Suppressor macrophage treated with lipopolysaccharide for 4 hours (primary cell): Measurements from ENCODE around the gene RUFY1.
A peak's percentile ranks its signal among the peaks of the same experiment; 100 is the strongest.
"Not testable (repeated sequence)": the region's sequence is repeated elsewhere in the genome, so short reads cannot be mapped to it uniquely, and the experiment has no call there.

Experiments used
- DNase-seq: peaks from one replicate; pipeline ENCODE4 v3.0.0-alpha.2; 2020

Gene RUFY1

DNA sequence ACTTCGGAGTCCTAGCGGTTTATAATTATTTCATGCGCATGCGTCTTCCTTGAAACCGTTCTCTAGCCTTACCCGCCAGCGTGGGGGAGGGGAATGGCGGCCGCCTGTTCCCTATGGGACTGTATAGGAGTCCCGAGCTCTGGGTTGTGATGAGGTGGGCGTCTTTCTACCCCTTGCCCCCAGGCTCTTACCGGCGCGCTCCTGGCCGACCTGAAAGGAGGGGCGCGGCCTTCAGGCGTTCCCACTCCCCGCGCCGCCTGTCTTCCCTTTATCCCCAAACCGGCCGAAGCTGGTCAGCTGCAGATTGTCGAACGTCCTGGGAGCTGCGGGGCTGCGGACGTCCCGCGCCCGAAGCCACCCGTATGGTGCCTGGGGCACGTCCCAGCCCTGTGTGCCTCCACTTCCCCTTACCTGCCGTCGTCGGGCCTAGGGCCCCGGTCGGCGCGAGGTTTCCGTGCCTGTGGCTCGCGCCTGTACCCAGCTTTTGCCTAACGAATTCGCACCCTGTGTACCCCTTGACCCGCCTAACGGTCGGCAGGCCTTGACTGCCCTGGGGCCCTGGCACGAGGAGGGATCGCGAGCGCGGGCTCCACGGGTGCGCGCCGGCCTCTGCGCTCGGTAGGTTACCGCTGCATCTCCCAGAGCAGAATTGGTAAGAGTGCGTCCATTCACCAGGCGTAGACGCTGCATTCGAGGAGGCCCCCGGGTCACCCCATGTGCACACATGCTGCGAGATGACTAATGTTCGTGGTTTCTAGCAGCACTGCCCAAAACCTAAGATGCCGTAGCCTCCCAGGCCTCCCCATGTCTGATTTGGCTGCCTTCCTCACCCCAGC lies 73.8 kb downstream of the RUFY1 start:
- DNase-seq, result peak; percentile 60

DNA sequence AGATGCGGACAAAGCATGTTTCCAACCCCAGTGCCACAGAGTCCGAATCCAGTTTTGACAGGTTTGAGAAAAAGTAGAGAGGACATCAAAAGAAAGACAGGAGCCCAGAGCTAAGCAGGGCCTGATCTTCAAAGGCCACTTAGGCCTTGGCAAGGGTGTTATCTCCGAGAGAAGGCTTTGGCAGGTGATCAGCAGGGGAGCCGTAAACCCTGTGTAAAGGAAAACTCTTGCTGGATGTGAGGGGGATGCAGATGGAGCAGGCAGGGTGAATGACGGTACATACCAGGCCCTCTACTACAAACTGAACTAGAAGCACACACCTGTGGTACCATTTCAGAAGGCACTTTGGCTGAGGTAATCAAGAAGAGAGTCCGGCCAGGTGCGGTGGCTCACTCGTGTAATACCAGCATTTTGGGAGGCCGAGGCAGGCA lies 74.5 kb downstream of the RUFY1 start:
- DNase-seq, result no peak

DNA sequence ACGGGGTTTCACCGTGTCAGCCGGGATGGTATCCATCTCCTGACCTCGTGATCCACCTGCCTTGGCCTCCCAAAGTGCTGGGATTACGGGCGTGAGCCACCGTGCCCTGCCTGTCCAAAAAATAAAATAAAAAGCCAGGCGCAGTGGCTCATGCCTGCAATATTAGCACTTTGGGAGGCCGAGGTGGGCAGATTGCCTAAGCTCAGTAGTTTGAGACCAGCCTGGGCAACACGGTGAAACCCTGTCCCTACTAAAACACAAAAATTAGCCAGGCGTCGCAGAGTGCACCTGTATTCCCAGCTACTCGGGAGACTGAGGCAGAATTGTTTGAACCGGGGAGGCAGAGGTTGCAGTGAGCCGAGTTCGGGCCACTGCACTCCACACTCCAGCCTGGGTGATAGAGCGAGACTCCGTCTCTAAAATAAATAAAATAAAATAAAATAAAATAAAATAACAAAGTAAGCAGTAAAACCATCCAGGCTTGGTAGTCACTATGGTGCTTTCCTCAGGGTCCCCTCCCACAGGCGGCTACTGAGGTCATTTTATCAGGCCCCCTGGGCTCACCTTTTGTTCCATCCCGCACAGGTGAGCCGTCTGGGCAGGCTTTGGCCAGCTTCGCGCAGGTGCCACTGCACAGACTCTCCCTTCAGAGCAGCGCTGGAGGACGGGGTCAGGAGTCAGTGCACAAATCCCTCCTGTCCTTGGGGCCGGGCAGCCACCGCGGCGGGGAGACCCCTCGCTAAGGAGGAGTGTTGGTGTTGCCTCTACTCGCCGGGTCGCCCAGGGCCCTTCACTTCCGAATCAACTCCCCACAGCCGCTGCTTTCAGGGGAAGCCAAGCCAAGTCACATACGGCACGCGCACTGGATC lies 83.4 kb downstream of the RUFY1 start:
- not testable (repeated sequence) for DNase-seq

DNA sequence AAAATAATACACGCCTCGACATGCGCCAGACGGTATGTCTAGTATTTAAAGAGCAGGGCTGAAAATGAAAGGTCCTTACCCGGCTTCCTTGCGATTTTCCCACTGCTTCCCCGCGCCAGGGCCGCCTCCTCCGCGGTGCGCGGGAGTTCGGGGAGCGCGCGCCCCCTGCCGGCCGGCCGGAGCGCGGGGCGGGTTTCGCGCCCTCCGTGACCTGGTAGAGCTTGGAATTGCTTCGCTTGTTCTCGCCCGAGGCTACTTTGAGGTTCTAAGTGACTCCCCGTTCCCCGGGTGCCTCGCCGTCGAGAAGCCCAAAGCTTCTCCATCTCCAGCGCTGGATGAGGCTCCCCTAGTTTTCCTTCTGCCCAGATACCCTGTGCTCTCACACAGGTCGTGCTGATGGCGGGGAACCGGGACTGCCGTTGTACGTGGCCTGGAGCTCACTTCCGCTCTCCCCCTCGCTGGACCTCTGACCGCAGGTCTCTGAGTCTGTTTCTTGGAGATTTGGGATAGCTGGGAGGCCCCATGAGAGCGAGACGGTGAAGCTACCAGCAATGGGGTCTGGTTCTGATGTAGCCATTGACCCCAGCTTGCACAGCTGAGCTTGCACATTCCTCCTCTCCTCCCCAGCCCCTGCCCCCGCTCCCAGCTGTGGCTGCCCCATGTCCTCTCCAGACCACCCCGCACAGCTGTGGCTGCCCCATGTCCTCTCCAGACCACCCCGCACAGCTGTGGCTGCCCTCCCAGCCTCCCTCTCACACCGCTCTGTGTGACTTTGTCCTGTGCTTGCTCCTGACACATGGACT lies 84.2 kb downstream of the RUFY1 start:
- DNase-seq, result not testable (repeated sequence)

DNA sequence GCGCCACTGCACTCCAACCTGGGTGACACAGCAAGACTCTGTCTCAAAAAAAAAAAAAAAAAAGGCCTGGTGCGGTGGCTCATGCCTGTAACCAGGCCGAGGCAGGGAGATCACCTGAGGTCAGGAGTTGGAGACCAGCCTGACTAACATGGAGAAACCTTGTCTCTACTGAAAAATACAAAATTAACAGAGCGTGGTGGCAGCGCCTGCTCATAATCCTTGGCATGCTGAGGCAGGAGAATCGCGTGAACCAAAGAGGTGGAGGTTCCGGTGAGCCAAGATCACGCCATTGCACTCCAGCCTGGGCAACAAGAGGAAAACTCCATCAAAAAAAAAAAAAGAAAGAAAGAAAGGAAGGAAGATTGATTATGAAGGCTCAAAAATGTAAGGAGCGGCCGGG lies 88.9 kb downstream of the RUFY1 start:
- DNase-seq, result not testable (repeated sequence)

DNA sequence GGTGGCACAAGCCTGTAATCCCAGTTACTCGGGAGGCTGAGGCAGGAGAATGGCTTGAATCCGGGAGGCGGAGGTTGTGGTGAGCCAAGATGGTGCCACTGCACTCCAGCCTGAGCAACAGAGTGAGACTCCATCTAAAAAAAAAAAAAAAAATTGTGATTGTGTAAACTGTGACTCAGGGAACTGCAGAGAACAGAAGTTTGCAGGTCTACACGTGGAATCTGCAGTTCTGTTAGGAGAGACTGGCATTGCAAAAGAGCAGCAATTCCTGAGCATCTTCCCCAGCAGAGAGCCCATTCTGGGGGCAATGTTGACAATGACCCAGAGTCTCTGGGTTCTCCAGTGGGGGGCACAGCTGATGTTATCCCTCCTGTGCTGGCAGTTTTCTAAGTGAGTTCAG lies 91.4 kb downstream of the RUFY1 start:
- DNase-seq, result not testable (repeated sequence)

DNA sequence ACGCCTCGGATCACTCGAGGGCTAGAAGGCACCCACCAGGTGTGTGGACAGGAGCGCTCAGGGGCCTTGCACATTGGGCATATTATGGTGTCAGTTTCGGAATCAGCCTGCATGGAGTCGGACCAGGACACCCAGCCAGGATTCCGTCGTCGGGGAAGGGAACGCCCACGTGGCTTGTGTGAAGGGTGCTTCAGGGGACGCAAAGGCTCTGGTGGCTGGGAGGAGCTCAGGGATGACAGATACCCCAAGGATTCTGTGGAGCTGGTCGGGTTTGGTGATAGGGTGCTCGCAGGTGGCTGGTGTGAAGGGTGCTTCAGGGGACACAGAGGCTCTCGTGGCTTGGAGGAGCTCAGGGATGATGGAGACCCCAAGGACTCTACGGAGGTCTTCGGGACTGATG lies 92.3 kb downstream of the RUFY1 start:
- DNase-seq, result not testable (repeated sequence)

DNA sequence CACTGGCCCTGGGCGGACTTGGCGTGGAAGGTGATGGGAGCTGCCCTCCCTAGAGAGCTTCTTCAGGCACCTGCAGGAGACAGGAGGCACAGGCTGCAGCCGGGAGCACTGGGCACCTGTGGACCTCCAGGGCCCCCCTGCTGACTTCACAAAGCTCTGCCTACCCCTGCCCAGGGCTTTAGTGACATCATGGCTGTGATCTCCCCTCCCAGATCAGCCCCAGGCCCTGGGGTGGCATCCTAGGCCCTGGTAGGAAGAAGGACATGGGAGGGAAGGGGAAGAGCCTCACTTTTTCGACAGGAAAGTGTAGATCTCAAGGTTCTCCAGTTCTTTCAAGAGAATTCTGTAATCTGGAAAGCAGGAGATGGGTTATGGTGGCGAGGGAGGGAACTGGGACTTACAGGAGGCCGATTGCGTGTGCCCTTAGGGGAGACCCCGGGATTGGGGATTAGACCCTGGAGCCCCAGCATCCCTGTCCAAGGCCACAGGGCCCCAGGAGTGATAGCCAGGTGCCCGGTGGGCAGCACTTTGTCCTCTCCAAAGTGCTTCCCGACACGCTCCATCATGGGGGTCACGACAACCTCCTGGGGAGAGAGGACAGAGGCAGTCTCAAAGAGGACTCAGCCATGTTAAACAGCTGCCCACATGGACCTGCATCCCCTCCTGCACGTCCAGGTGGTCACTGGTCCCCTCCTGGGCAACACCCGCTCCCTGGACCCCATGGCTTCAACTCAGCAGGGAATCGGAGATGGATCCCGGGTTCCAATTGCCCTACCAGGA lies 93.0 kb downstream of the RUFY1 start:
- not testable (repeated sequence) for DNase-seq

DNA sequence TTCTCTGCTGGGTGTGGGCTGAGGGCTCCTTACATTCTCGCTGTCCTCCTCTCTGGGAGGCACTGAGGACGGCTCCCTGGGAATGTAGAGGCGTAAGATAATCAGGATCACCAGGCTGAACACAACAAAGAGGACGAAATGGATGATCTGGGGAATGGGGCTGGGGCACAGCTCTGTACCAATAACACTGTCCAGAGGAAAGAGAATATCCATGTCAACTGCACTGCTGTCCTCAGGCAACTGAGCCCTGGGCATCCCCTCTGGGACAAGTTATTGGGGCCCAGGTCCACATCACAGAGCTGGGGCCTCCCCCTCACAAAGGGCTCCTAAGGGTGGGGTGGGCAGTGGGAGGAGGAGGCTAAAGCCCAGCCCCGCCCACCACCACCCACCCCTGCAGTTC lies 94.4 kb downstream of the RUFY1 start:
- DNase-seq, result not testable (repeated sequence)

DNA sequence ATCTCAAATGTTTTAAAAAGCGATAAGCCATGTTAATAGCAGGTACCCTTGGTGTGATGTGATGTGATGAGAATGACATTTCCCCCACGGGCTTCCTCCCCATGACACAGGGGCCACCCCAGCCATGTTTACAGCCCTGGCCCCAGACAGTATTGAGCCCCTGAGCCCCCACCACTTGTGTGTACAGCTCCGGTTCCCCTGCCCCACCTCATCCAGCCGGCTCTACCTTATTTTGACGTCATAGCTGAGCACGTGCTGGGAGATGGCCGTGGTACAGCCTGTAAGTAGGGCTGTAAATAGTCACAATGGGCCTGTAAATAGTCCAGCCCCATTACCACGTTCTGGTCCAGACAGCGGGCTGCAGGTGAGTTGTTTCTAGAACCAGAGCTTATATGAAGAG lies 98.1 kb downstream of the RUFY1 start:
- DNase-seq, result no peak

DNA sequence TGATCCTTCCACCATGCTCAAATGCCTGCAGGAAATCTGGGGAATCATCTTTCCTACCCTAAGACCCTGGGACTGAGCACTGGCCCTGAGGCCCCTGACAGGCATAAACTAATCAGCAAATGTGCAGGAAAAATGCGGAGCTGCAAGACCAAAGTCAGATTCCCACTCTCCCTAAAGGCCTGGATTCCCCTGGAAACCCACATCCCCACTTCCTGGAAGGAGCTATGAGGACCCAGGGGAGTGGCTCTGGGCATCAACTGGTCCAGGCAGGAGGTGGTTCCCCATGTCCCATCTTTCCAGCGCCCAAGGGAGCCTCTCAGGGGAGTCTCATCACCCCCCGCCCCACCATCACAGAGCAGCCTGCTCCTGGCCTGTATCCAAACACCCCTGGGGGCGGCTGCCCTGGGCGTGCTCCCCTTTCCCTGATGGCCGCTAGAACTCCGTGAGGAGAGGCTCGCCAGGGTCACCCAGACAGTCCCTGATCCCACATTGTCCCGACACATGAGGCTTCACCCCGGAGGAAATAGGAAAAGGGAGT lies 98.9 kb downstream of the RUFY1 start:
- DNase-seq, result not testable (repeated sequence)

DNA sequence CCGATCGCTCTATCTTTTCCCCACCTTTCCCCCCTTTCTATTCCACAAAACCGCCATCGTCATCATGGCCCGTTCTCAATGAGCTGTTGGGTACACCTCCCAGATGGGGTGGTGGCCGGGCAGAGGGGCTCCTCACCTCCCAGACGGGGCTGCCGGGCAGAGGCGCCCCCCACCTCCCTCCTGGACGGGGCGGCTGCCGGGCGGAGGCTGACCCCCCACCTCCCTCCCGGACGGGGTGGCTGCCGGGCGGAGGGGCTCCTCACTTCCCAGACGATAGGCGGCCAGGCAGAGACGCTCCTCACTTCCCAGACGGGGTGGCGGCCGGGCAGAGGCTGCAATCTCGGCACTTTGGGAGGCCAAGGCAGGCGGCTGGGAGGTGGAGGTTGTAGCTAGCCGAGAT lies 99.9 kb downstream of the RUFY1 start:
- not testable (repeated sequence) for DNase-seq

DNA sequence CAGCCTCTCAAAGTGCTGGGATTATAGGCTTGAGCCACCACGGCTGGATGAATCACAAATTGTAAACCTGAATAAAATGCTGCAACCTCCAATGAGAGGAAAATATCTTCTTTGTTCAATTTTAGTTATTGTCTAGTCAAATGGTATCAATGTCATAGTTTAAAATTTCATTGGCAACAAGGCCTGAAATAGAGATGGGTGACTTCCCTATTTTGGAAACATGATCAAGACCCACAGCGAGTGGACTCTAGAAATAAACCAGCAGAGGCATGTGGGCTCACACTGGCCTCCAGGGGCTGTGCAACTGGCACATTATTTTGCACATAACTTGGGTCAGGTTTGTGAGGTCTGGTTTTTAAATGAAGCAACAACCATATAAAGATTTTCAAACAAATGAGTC lies 102.8 kb downstream of the RUFY1 start:
- DNase-seq, result not testable (repeated sequence)

DNA sequence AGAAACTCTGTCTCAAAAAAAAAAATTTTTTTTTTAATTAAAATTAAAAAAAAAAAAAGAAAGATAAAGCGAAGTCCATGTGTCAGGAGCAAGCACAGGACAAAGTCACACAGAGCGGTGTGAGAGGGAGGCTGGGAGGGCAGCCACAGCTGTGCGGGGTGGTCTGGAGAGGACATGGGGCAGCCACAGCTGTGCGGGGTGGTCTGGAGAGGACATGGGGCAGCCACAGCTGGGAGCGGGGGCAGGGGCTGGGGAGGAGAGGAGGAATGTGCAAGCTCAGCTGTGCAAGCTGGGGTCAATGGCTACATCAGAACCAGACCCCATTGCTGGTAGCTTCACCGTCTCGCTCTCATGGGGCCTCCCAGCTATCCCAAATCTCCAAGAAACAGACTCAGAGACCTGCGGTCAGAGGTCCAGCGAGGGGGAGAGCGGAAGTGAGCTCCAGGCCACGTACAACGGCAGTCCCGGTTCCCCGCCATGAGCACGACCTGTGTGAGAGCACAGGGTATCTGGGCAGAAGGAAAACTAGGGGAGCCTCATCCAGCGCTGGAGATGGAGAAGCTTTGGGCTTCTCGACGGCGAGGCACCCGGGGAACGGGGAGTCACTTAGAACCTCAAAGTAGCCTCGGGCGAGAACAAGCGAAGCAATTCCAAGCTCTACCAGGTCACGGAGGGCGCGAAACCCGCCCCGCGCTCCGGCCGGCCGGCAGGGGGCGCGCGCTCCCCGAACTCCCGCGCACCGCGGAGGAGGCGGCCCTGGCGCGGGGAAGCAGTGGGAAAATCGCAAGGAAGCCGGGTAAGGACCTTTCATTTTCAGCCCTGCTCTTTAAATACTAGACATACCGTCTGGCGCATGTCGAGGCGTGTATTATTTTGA lies 107.2 kb downstream of the RUFY1 start:
- not testable (repeated sequence) for DNase-seq

DNA sequence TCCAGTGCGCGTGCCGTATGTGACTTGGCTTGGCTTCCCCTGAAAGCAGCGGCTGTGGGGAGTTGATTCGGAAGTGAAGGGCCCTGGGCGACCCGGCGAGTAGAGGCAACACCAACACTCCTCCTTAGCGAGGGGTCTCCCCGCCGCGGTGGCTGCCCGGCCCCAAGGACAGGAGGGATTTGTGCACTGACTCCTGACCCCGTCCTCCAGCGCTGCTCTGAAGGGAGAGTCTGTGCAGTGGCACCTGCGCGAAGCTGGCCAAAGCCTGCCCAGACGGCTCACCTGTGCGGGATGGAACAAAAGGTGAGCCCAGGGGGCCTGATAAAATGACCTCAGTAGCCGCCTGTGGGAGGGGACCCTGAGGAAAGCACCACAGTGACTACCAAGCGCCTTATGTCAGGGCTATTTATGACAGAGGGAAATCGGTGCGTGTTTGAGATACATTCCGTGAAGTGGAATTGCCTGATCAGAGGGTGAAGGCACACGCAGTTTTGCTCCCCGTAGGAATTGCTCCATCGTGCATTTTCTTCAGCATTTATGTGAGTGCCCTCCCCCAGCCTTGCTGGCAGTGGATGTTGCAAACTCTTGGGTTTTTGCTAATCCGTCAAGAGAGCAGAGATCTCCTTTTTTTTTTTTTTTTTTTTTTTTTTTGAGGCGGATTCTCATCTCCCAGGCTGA lies 108.0 kb downstream of the RUFY1 start:
- peak; percentile 61 for DNase-seq
